Left lung (tissue), 10 donors: Measurements from ENCODE around the gene ISYNA1. TPM values are rescaled to one million over a fixed set of nuclear protein-coding genes. Genes with fewer than 3 reads are reported as not detected.

ENCODE experiments used
- ATAC-seq: fragments of 200-7000 bp; cut with Tn5 transposase; one replicate; pipeline ENCODE4 v1.9.1; 2020; ENCODE audit warnings: moderate library complexity
- DNase-seq, 4 donors: peaks; one replicate each; pipeline ENCODE4 v3.0.0-alpha.2; 2013 to 2020
- H3K27ac ChIP-seq, 2 donors: fragments of 200-600 bp; sonication (generic) in 1 of 2; one replicate each; pipeline versions ENCODE4 v1.5.0 to v1.8.0; 2020 to 2021
- H3K27me3 ChIP-seq, 2 donors: fragments of 200-600 bp; sonication (generic) in 1 of 2; one replicate each; pipeline versions ENCODE4 v1.5.0 to v1.8.0; 2020 to 2021
- H3K36me3 ChIP-seq, 2 donors: fragments of 200-600 bp; sonication (generic) in 1 of 2; one replicate each; pipeline versions ENCODE4 v1.5.0 to v1.8.0; 2020 to 2021
- H3K4me1 ChIP-seq, 2 donors: fragments of 200-600 bp; one replicate each; pipeline ENCODE4 v1.8.0; 2021
- H3K4me3 ChIP-seq, 2 donors: fragments of 200-600 bp; sonication (generic) in 1 of 2; one replicate each; pipeline versions ENCODE4 v1.5.0 to v1.8.0; 2020 to 2021; ENCODE audit warnings: mild to moderate bottlenecking in 1 of 2
- H3K9me3 ChIP-seq, 2 donors: fragments of 200-600 bp; sonication (generic) in 1 of 2; one replicate each; pipeline versions ENCODE4 v1.5.0 to v1.8.0; 2020 to 2021
- intact Hi-C, 2 donors: fragments of 100-400 bp; cut with DNase I; formaldehyde crosslinking; loops; one replicate each; pipeline versions ENCODE4 v1.11.2 to v1.14.2; 2022
- polyA plus RNA-seq, 6 donors: library from polyadenylated mRNA; unstranded; fragments of 120-200 nt; gene quantifications; one replicate each; pipeline ENCODE4 v1.2.1, GENCODE V29; 2013; ENCODE audit not compliant: insufficient read length in 6 of 6
- total RNA-seq, 2 donors: library from RNA; stranded (reverse); fragmentation: NEBNext Ultra II Directional; extraction: Animal tissue kit (Norgen Biotek cat#: 25700); gene quantifications; one replicate each; pipeline ENCODE4 v1.2.1, GENCODE V29; 2021
- TF ChIP-seq, protein P1 (sequence below), 2 donors: fragments of 200-600 bp; sonication (generic) in 1 of 2; IDR thresholded peaks; one replicate each; pipeline versions ENCODE4 v1.5.0 to v1.8.0; 2021; ENCODE audit warnings: antibody characterized with exemption in 2 of 2
- donor health status: DM: no; HTN: yes; CAD: no.
- donor health status: DM: no; HTN: no; CAD: no.

ISYNA1 gene
- total and polyA plus RNA-seq, 8 donors, result 22.8 to 159 (median 119) TPM

- H3K4me3 ChIP-seq, result no peak overlapping the region
- H3K4me1 ChIP-seq, result peaks cover 13 to 79% of the 10 kb centered on the region in 2 donors
- TF ChIP-seq, protein P1, sequence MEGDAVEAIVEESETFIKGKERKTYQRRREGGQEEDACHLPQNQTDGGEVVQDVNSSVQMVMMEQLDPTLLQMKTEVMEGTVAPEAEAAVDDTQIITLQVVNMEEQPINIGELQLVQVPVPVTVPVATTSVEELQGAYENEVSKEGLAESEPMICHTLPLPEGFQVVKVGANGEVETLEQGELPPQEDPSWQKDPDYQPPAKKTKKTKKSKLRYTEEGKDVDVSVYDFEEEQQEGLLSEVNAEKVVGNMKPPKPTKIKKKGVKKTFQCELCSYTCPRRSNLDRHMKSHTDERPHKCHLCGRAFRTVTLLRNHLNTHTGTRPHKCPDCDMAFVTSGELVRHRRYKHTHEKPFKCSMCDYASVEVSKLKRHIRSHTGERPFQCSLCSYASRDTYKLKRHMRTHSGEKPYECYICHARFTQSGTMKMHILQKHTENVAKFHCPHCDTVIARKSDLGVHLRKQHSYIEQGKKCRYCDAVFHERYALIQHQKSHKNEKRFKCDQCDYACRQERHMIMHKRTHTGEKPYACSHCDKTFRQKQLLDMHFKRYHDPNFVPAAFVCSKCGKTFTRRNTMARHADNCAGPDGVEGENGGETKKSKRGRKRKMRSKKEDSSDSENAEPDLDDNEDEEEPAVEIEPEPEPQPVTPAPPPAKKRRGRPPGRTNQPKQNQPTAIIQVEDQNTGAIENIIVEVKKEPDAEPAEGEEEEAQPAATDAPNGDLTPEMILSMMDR (IDR thresholded peaks at IDR 0.05), result no peak
- DNase-seq, result peak in 1 of 4 donors; percentile 47
- peaks cover 0 to 31% of the 10 kb centered on the region in 2 donors for H3K36me3 ChIP-seq
- no peaks in the 10 kb centered on the region for H3K9me3 ChIP-seq
- intact Hi-C loops, result no loop called here
- H3K27ac ChIP-seq, result peak overlapping the region in 1 of 2 donors; percentile 95
- ATAC-seq, result no peak
- H3K27me3 ChIP-seq, result no peaks in the 10 kb centered on the region
These were observed 36.5 kb upstream of the ISYNA1 start for GRCh38 chr19:18474366-18474887.

GRCh38 chr19:18473706-18474087 lies 35.8 kb upstream of the ISYNA1 start:
- H3K4me3 ChIP-seq, result no peak overlapping the region
- TF ChIP-seq, protein P1 (IDR thresholded peaks at IDR 0.05), result no peak
- ATAC-seq (no peak), DNase-seq (peak in 1 of 4 donors; percentile 51)
- intact Hi-C loops, result no loop called here
- H3K4me1 ChIP-seq, result peaks cover 6 to 79% of the 10 kb centered on the region in 2 donors
- peaks cover 0 to 38% of the 10 kb centered on the region in 2 donors for H3K36me3 ChIP-seq
- no peaks in the 10 kb centered on the region for H3K9me3 ChIP-seq
- H3K27ac ChIP-seq, result peak overlapping the region in 1 of 2 donors; percentile 95
- H3K27me3 ChIP-seq, result no peaks in the 10 kb centered on the region

GRCh38 chr19:18473003-18473705 lies 35.2 kb upstream of the ISYNA1 start:
- TF ChIP-seq, protein P1 (IDR thresholded peaks at IDR 0.05), result no peak
- Histone ChIP-seq H3K4me3 (no peak overlapping the region), H3K27ac (peak overlapping the region in 1 of 2 donors; percentile 95), H3K4me1 (peaks cover under 1 to 79% of the 10 kb centered on the region in 2 donors), H3K36me3 (peaks cover 0 to 40% of the 10 kb centered on the region in 2 donors), H3K27me3 (no peaks in the 10 kb centered on the region), H3K9me3 (no peaks in the 10 kb centered on the region)
- intact Hi-C loops, result no loop called here
- no peak for ATAC-seq
- DNase-seq, result peak in 1 of 4 donors; percentile 53

DNA sequence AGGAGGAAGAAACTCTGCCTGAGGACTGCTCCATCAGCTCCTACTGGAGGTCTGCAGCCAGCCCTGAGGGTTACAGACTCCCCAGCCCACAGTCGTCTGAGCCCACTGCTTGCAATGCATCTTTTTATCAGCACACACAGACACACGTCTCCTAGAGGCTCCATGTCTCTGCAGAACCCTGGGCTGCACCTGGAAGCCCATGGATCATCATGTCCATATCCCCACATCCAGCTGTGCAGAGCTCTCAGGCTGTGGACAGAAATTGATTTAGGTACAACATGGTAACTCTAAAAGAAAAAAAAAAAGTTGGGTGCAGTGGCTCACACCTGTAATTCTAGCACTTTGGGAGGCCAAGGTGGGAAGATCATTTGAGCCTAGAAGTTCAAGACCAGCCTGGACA lies 32.9 kb upstream of the ISYNA1 start:
- intact Hi-C loops, result no loop called here
- H3K27ac ChIP-seq, result peak overlapping the region in 1 of 2 donors; percentile 55
- ATAC-seq, result no peak
- no peaks in the 10 kb centered on the region for H3K27me3 ChIP-seq
- H3K9me3 ChIP-seq, result no peaks in the 10 kb centered on the region
- peaks cover 0 to 40% of the 10 kb centered on the region in 2 donors for H3K36me3 ChIP-seq
- DNase-seq, result no peak
- peaks cover under 1 to 65% of the 10 kb centered on the region in 2 donors for H3K4me1 ChIP-seq
- TF ChIP-seq, protein P1 (IDR thresholded peaks at IDR 0.05), result no peak
- H3K4me3 ChIP-seq, result no peak overlapping the region

- peaks cover 0 to 56% of the 10 kb centered on the region in 2 donors for H3K36me3 ChIP-seq
- no peaks in the 10 kb centered on the region for H3K27me3 ChIP-seq
- TF ChIP-seq, protein P1 (IDR thresholded peaks at IDR 0.05), result peak; percentile 65 to 86
- no peak overlapping the region for H3K4me3 ChIP-seq
- ATAC-seq (peak; percentile 55), DNase-seq (peak in 3 of 4 donors; percentile 55 to 92 (median 69))
- H3K9me3 ChIP-seq, result no peaks in the 10 kb centered on the region
- H3K4me1 ChIP-seq, result peaks cover 15 to 65% of the 10 kb centered on the region in 2 donors
- no peak overlapping the region for H3K27ac ChIP-seq
- intact Hi-C loops, result loop anchor here in 1 of 2 donors (10.0 kb wide), 1 partner anchor 96 kb away; no protein-coding TSS in a partner anchor
These were observed 31.3 kb upstream of the ISYNA1 start for GRCh38 chr19:18469069-18469846.
